ENCODE measurements around the gene TBC1D3D. TPM values are rescaled to one million over a fixed set of nuclear protein-coding genes. Genes with fewer than 3 reads are reported as not detected.
"Not testable (repeated sequence)": the region's sequence is repeated elsewhere in the genome, so short reads cannot be mapped to it uniquely, and the experiment has no call there.

Gene TBC1D3D
- 0.08 TPM in 1 of 2 replicates, not detected in the other for total RNA-seq (2014; rRNA removed; shearing (Covaris generic))
- not detected in 2 replicates for polyA plus RNA-seq (2015; cell fraction: cytosol; rRNA removed)
- 0.69 TPM in 1 of 2 replicates, not detected in the other for polyA plus RNA-seq (2015; cell fraction: nucleus; rRNA removed)

DNA sequence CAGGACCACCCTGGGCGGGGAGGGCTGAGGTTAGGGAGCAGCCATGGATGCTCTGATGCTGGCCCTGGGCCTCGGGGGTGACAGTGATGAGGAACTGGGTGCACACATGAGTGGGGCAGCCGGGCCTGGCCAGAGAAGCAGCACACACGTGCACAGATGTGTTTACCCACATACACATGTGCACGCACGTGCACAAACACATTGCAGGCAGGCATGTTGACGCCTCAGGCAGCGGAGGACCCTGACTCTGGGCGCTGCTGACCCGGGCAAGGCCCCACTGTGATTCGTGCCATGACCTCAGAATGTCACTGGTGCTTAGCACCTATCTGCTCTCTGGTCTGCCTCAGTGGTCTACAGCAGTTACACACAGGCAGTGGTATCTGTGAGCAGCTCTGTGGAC, at the start of gene TBC1D3D:
TBC1D3D (plus strand) TSS at position 301 of the 400 bp plus-strand sequence. CDS start 1,585 bp downstream, outside the sequence.
- DNase-seq (ENCODE audit: low read depth, low spot score); in situ Hi-C loops (cut with HindIII; ENCODE audit: low pct_unique_long_range_greater_than_20kb, low sequenced_read_pairs): not testable (repeated sequence)

DNA sequence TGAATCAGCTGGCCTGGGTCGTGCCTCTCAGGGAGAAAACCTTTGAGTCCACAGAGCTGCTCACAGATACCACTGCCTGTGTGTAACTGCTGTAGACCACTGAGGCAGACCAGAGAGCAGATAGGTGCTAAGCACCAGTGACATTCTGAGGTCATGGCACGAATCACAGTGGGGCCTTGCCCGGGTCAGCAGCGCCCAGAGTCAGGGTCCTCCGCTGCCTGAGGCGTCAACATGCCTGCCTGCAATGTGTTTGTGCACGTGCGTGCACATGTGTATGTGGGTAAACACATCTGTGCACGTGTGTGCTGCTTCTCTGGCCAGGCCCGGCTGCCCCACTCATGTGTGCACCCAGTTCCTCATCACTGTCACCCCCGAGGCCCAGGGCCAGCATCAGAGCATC, 14.8 kb upstream of the TBC1D3D start, which contains the start of gene TBC1D3L:
TBC1D3L (minus strand) TSS at position 101 of the 400 bp plus-strand sequence. CDS start 1,540 bp downstream, outside the sequence.
- in situ Hi-C loops (cut with HindIII; ENCODE audit: low pct_unique_long_range_greater_than_20kb, low sequenced_read_pairs); DNase-seq (ENCODE audit: low read depth, low spot score): not testable (repeated sequence)

Other genes starting within 250 kb of the TBC1D3D start
- gene TBC1D3K, start 79.6 kb upstream of the TBC1D3D start, total RNA-seq (2014; rRNA removed; shearing (Covaris generic)), result not detected in 2 replicates
- 1.9 and 2.0 TPM in 2 replicates for gene TBC1D3L, start 14.9 kb upstream of the TBC1D3D start, total RNA-seq (2014; rRNA removed; shearing (Covaris generic))
- not detected in 2 replicates for gene TBC1D3C, start 64.7 kb downstream of the TBC1D3D start, total RNA-seq (2014; rRNA removed; shearing (Covaris generic))
- gene TBC1D3E, start 124.0 kb downstream of the TBC1D3D start, total RNA-seq (2014; rRNA removed; shearing (Covaris generic)), result not detected in 2 replicates
- not detected in 2 replicates for gene TBC1D3, start 188.6 kb downstream of the TBC1D3D start, total RNA-seq (2014; rRNA removed; shearing (Covaris generic))

Measured in SK-MEL-5 (cell line).